HG02588 (cell line): Measurements from ENCODE around the gene CACNA2D4.

Experiments
- ATAC-seq: cut with Tn5 transposase; IDR thresholded peaks from one replicate; pipeline ENCODE4 v1.9.1; 2021; ENCODE audit warnings: mild to moderate bottlenecking, moderate library complexity; ENCODE audit not compliant: unreplicated experiment

Gene CACNA2D4

DNA sequence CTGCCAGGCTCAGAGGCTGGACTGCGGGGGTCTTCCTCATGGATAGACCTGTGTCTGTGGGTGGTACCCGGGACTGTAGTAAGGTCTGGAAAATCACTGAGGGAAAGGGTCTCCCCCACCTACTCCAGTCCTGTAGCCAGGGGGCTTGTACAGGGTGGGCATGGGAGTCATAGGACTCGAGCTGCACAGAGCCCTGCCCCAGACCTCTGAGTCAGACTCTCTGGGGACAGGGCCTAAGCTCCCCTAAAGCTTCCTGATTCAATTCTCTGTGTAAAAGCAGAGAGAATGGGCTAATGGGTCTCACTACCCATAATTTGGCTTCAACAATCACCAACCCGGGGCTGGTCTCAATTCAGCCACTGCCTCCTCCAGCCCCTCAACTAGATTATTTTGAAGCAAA lies 71.0 kb downstream of the CACNA2D4 start:
- no peak for ATAC-seq

DNA sequence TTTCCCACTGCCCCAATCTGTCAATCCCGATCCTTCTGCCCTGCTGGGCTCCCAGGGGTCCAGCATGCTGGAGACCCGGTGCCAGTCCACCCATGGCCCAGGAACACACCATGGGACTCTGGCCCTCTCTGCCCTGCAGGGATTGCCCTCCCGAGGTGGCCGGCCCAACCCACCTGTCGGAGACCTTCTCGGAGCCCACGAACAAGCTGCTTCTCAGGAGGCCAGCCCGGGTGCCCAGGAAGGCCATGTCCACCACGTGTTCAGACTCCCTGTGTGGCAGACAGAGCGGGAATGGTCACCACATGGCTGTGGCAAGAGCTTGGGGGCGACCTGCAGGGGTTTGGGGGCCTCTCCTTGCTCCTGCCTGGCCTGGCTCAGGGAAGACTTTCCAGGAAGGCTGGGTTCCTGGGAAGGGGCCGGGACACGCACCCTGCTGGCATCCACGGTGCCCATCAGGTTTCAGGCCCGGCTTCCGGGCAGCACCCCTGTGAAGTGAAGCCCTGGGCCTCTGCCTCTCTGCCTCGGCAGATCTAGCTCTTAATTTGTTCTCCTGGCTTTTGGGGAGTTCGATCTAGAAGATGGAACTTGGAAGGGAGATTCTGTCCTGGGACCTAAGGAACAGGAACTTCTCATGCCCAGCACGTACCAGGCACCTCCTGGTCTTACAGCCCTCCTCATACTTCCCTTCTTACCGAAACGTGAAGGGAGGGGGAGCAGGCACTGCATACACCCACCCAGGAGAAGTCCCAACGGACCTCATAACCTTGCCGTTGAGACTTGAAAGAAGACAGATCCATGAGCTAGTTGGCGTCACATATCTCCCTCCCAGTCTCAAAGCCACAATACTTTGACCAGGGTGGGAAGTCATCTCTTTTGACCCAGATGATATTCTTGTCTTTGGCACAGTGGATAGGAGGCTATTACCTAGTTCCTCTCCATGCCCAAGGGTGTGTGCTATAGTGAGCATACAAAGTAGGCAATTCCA lies 71.7 kb downstream of the CACNA2D4 start:
- no peak for ATAC-seq

DNA sequence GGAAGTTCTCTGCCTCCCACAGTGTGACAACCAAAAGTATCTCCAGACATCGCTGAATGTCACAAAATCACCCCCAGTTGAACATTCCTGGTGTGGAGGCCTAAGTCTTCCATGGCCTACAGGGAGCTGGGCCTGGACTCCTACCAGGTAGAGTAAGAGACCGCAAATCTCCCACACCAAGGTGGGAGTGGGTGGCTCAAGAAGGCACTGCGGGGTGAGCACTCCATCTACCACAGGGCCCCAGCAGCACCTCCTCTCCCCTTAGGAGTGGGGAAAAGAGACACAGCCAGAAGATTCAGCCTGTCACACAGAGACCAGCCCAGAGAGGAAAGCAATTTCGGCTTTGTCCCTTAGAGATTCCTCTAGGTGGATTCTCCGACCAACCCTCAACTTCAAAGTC lies 72.6 kb downstream of the CACNA2D4 start:
- no peak for ATAC-seq

DNA sequence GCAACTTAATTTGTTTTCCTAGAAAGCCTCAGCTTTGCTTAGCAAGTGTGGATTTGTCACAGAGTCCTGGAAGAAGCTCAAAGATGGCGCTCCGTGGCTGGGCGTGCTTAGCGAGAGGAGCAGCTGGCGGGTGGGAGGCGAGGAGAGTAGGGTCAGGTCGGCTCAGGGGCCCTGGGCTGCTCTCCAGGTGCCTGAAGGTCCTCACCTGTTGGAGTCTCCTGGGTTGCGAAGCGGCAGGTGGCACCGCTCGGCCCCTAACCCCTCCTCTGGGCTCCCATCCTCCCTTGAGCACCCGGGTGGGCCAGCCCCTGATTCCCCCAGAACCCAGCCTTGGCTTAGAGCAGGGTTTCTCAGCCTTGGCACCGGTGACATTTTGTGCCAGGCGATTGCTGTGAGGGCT lies 73.0 kb downstream of the CACNA2D4 start:
- no peak for ATAC-seq

DNA sequence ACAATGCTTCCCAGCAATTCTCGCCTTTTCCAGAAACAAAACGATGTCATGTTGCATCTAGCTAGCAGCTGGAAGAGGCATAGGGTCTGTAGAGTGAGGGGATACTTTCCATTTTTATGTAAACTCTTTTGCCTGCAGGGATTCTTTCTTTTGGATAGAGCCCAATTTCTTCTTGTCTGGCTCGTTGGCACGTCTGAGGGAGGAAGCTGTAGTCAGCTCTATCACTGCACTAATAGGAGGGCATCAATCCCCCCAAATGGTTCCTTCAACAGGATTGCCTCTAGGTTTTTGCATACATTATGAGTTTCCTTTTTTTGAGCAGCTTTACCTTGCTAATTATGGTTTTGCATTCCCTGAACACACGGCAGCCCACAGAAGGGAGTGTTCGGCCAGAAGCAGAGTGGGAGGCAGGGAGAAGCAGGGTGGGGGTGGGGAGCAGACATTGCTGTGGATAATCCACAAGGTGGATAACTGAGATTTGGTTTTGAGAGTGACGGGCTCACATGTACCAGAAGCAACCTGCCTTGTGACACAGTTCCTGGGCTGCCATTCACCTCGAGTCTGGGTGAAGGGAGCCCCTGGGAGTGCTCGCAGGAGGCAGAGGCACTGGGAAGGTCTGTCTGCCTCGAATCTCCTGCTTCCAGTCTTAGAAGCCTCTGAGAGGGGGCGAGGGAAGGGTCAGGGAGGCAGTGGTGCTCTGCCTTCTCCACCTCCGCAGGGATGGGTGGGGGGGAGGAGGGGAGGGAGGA lies 73.6 kb downstream of the CACNA2D4 start:
- no peak for ATAC-seq

DNA sequence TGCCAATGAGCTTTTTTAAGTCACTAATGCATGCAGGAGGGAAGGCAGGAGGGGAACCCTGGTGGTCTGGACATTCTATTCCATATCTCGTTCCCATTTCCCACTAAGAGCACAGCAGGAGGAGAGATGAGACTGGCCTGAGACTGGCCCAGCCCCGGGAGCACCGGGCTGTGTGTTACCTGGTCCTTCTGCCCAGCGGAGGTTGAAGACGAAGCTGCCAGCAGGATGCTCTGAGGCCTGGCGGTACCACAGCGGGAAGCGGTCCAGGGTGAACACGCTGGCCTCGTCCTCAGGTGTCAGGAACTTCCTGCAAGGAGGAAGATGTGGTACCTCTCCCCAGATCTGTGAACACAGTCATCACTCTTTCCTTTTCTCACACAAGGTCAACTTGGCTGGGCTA lies 74.2 kb downstream of the CACNA2D4 start:
- no peak for ATAC-seq

DNA sequence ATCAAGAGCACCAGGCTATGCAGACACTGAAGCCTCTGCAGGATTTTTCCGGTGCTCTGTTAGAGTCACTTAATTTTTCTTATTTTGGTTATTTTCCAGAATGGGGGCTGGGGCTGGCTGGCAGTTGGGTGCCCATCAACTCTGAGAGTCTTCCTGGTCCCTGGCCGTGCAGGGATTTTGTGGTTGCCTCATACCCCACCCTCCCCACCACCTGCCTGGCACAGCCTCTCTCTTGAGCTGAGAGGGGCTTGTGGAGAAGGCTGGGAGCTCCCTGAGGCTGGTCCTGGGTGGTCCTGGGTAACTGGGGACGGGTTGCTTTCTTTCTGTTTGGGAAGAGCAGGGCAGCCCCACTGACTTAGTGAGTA lies 74.8 kb downstream of the CACNA2D4 start:
- no peak for ATAC-seq

DNA sequence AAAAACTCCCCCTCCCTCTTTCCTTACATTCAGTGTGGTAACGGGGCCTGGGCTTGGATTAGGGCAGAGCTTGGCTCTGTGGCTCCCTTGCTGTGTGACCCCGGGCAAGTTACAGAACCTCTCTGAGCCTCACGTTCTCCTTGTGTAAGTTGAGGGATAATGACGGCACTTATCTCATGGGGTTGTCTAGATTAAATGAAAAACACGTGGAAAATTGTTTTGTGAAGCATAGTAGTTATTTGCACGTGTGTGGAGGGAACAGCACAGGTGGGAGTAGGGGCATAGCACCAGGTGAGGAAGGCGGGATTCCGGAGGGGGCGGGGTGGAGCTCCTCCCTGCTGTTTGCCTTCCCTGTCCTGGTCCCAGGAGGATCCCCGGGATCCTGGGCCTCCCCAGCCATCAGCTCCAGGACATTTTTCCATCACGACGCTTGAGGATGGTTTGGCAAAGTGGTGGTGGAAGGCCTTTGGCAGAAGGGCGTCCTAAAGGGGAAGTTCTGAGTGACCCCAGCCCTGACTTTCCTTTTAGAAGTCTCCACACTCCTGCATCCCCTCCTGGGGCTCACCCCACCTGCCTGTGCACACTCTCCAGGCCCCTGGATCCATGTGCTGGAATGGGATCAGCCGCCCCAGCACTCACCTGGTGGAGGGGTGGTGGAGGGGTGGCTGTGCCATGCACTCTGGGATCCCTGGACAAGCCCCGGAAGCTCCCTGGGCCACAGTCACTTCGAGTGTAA lies 75.4 kb downstream of the CACNA2D4 start:
- ATAC-seq: no peak

DNA sequence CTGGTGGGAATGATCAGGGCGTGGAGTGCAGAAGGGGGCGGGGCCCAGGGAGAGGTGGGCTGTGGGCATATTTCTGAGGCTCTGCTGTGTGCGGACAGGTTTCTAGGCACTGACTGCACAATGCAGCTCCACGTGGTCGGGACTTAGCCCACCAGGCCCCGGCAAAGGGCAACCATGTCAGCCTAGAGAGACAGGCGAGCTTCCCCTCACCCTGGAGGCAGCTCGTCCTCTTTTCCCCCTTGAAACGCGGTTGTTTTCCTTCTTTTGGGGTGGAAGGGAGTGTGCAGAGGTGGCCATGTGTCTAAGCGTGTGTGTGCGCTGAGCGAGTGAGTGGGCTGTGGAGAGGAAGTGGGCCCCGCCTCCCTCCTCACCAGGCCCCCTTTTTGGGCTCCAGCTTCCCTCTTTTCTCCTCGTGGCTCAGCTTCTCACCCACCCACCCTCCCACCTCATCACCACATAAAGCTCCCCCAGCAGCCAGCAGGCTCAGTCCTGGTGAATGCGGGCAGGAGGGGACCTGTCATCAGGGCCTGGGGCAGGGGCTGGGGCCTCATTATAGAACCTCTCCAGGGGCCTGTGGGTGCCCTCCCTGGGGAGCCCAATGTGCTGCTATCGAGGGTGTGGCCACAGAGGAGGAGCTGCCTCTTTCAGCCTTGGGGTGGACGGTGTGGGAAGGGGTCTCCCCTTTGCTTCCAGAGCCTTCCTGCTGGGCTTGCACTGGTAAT lies 76.1 kb downstream of the CACNA2D4 start:
- no peak for ATAC-seq

DNA sequence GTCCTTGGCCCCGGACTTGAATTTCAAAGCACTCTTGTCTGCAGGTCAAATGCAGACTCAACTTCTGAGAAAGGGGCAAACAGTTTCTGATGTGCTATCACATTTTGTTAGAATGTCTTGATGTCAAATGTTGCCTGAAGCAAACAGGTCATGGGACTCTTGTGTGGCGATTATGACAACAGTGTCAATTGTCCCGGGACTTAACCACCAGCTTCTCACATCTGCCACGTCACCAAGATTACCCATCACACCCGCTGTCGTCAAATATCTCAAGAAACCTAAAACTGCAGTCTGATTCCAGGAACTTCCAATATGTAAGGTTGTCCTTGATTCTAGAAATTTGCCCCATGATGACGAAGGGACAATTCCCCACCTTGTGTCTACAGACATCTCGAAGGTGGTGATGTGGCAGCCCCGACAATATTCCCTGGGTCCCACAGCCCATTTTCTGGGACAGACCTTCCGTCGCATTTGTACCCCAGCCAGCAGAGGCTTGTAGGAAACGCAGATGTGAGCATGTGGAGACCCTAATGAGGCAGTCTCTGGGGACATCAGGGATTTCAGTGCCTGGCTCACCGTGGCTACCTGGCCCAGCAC lies 76.8 kb downstream of the CACNA2D4 start:
- ATAC-seq: no peak

DNA sequence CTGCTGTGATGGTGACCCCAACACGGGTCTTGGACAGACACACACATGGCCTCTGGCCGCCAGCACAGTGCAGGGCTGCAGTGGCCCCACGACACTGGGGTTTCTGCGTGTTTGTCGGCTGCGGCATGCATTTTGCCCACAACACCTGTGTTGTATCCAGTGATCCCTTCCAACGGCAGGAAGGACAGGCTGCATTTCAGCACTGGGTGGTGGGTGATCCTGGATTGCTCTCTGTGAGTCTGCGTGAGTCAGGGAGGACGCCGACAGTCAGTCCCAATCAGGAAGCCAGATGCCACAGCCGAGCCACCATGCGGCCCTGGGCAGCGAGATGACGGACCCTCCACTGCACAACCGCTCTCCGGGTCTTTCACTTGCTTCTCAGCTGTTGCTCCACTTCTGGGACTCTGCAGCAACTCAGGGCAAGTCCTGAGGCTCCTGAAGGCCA lies 77.4 kb downstream of the CACNA2D4 start:
- ATAC-seq: no peak

DNA sequence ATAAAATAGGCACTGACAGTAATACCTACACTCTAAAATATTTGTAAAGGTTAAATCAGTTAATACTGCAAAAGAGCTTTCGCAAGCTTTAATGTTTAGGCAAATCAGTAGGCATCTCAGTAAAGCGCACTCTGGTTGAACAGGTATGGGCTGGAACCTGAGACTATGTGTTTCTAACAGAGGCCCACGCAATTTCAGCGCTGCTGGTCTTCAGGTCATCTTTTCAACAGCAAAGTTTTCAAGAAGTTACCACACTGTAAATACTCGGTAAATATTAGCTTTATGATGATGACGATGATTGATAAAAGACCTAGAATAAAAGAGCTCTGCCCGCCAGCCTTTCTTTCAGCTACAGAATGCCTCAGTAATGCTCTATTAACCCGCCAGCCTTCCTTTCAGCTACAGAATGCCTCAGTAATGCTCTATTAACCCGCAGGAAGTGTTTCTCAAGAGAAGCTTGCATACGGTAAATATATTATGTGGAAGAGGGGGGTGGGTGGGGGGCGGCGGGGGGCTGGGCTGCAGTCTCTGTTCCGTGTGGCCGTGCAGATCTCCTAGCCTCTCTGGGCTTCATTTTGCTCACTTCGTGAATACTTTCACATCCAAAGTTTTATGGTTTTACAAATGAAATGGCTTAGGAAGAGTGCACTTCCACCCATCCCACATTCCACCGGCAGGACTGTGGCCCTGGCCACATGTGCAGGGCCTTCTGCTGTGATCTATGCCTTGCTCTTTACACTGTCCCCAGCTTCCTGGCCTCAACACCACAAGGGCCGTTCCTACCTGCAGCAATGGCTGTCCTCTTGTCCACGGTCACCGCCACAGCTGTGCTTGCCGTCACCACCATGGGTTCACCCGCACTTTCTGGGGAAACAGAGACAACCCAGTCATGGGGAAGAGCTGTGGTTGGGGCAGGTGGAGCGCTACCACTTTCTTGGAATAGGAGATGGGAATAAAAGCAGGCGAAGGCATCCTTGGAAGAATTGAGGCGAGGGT lies 78.2 kb downstream of the CACNA2D4 start:
- no peak for ATAC-seq

DNA sequence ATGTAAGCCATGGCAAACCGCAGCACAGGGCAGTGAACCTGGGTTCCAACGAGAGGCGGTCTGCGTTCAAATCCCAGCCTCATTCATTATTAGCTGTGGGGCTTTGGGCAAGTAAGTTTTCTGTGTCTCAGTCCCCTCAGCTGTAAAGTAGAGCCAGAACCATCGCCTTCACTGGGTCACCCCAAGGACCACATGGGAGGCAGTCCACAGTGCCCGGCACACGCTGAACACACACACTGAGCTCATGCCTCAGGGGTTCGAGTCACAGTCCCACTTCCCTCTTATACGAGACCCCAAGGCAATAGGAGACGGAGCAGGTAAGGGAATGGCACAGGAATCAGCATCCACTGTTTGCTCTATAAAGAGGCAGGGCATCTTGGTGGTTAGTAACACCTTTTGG lies 79.0 kb downstream of the CACNA2D4 start:
- no peak for ATAC-seq

DNA sequence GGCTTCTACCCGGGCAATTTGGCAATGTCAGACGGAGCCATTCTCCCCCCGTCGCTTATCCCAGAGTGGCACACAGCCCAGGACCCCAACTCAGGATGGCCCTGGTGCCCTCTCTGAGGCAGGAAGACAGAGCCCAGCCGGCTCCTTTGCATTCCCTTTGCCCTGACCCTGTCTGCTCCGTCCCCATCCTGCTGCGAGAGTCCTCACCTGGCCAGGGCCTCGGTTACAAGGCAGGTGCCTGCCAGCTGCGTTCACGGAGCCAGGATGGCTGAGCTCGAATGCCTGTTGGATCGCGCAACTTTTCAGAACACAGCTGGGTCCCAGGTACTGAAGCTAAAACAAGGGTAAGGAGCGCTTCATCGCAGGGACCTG lies 79.5 kb downstream of the CACNA2D4 start:
- ATAC-seq: no peak

DNA sequence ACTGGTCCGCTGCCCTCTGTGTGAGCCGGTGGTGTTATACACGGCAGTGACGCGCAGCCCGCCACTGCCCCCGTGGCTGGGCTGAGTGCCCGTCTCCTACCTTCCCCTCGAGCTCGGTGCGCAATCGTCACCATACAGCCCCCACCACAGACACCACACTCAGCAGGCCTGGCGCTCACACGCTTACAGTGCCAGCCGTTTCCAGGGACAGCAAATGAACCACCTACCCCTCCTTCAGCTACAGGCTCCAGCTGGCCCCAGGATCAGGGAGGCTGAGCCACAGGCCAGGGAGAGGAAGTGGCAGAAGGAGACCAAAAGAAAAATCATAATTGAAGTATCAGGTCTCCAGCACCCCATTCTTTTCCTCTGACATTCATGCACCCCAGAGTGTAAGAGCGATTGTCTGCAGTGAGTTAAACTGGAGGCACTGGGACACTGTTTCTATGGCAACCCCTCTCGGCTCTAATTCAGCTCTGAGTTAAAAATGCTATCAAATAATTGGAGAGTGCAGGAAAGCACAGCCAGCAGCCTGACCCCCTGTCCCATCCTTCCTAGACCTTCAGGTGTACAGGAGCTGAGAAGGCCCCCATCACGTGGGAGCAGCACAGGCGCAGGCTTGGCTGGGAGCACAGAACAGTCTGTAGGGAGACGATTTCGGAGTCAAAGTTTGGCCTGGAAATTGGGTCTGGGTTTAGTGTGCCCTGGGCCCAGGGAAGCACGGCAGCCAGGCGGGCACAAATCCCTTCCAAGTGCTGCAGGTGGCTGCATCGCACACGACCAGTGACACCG lies 80.1 kb downstream of the CACNA2D4 start:
- ATAC-seq: no peak

DNA sequence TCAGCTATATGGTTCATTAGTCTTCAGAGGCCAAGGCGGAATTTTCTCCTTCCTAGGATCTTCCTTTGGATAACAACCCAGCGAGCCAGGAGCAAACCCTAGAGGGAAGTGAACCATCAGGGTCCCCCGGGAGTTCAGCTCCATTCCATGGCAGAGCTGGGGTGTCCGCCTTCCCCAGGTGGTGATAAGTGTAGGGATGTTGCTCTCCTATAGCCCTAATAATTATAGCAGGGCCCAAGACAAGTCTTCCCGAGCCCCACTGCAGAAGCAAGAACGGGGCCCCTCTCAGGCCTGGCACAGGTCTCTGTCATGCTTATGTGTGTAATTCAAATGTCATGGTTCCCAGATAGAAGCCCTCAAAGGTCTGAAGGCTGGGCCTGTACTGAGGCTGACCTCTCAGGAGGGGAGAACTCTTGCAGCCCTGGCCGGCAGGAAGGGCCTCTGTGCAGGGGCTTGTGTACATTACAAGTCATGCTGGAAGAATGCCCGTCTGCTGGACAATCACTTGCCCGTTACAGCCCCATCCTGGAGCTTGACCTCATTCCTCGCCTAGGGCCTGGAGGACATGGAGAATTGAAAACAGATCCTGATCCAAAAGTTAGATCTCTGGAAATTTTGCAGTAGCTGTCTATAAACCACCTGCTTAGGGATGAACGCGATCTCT lies 80.8 kb downstream of the CACNA2D4 start:
- no peak for ATAC-seq

DNA sequence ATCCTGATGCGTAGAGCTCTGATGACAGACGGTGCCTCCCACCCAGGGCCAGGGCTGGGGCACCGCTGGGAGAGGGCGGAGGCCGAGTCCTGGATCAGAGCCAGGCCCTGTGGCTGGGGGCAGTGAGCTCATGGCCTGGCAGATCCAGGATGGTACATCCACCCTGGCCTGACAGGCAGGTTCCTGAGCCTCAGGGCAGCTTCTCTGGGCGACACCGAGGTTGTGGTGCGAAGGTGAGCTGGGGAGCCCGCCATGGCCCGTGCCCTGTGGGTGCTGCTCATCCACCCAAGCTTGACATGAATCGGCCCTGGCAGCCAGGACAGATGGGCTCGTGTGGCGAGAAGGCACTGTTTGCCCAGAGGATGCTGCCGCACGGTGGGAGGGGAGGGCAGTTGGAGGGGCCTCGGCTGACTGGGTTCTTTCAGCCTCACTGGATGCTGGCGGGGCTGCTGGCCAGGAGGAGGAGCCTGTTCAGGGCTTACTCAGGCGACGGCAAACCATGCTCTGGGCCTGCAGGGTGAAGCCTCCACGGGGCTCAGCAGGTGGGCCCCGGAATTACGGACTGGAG lies 81.5 kb downstream of the CACNA2D4 start:
- no peak for ATAC-seq
